Liver (tissue), 3 donors: ENCODE data around the gene PRELID3B.

Experiments used
- FOXA1 ChIP-seq: IDR thresholded peaks from 2 replicates; pipeline ENCODE4 v1.6.1; 2016; ENCODE audit warnings: antibody characterized with exemption
- REST ChIP-seq: IDR thresholded peaks from 2 replicates; pipeline ENCODE4 v1.6.1; 2016; ENCODE audit warnings: antibody characterized with exemption, mild to moderate bottlenecking
- SP1 ChIP-seq: IDR thresholded peaks from 2 replicates; pipeline ENCODE4 v1.6.1; 2018; ENCODE audit warnings: antibody characterized with exemption, mild to moderate bottlenecking
- TF ChIP-seq, protein P1 (sequence below): IDR thresholded peaks from 2 replicates; pipeline ENCODE4 v1.6.1; 2016; ENCODE audit warnings: antibody characterized with exemption
- TF ChIP-seq, protein P2 (sequence below): fragments of 150-350 bp; IDR thresholded peaks from 2 replicates; pipeline ENCODE4 v1.5.1; 2017; ENCODE audit warnings: improper control_type of control experiment, low read depth, low read length; ENCODE audit not compliant: missing input control
- donor health status: healthy.
- donor health status: healthy.

DNA sequence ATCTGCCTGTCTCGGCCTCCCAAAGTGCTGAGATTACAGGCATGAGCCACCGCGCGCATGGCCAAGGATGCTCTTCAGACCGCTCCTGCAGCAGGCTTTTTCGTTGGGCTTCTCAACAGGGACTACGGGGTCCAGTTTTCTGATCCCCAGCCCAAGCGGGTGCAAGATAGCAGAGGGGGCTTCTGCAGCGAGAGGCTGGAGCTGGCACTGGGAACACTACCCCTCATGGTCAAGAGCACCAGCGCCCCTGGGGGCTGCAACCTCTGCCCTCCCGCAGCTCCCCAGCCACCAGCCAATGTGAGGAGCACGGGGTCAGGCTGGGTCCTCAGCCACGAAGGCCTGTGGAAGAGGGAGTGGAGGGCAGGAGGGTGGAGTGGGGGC lies 41.5 kb downstream of the PRELID3B start:
- TF ChIP-seq, protein P1, sequence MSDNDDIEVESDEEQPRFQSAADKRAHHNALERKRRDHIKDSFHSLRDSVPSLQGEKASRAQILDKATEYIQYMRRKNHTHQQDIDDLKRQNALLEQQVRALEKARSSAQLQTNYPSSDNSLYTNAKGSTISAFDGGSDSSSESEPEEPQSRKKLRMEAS = no peak
- TF ChIP-seq SP1 = no peak
- TF ChIP-seq, protein P2, sequence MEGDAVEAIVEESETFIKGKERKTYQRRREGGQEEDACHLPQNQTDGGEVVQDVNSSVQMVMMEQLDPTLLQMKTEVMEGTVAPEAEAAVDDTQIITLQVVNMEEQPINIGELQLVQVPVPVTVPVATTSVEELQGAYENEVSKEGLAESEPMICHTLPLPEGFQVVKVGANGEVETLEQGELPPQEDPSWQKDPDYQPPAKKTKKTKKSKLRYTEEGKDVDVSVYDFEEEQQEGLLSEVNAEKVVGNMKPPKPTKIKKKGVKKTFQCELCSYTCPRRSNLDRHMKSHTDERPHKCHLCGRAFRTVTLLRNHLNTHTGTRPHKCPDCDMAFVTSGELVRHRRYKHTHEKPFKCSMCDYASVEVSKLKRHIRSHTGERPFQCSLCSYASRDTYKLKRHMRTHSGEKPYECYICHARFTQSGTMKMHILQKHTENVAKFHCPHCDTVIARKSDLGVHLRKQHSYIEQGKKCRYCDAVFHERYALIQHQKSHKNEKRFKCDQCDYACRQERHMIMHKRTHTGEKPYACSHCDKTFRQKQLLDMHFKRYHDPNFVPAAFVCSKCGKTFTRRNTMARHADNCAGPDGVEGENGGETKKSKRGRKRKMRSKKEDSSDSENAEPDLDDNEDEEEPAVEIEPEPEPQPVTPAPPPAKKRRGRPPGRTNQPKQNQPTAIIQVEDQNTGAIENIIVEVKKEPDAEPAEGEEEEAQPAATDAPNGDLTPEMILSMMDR = no peak
- TF ChIP-seq FOXA1 = no peak
- no peak for TF ChIP-seq REST
